VCaP (cell line): ENCODE measurements around the gene MRAS.
"Not testable (repeated sequence)": the region's sequence is repeated elsewhere in the genome, so short reads cannot be mapped to it uniquely, and the experiment has no call there.

Source experiments
- H3K27ac ChIP-seq: fragments of 450-650 bp; 2 replicates; pipeline ENCODE4 v1.5.1; 2017
- CTCF ChIP-seq: fragments of 450-650 bp; conservative IDR thresholded peaks from 2 replicates; pipeline ENCODE4 v1.5.1; 2017; ENCODE audit warnings: mild to moderate bottlenecking, moderate library complexity

Gene MRAS

GRCh38 chr3:138417559-138417982 is 69.2 kb downstream of the MRAS start:
- H3K27ac ChIP-seq: no peak overlapping the region
- TF ChIP-seq CTCF: peak; percentile 96

- H3K27ac ChIP-seq: no peak overlapping the region
Observed at GRCh38 chr3:138418601-138419206, 70.3 kb downstream of the MRAS start.

DNA sequence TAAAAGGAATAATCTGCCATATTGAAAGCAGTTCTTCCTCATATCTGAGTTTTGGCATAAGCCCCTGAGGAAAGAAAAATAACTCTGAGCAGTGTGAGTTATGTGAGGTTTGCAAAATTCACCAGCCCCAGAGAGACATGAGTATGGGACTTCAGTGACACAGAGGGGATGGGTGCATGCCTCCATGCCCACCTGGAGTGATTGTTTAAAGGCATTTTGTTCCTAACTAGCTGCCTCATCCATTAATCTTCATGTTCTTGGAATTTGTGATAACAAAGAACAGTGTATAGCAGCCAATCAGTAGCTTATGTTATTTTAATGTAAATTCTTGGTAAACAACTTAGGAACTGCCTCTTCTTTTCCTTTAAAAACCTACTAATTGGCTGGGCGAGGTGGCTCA is 74.9 kb downstream of the MRAS start:
- no peak overlapping the region for H3K27ac ChIP-seq
- no peak for TF ChIP-seq CTCF

More at GRCh38 chr3:138418601-138419206, 70.3 kb downstream of the MRAS start:
- TF ChIP-seq CTCF: no peak

DNA sequence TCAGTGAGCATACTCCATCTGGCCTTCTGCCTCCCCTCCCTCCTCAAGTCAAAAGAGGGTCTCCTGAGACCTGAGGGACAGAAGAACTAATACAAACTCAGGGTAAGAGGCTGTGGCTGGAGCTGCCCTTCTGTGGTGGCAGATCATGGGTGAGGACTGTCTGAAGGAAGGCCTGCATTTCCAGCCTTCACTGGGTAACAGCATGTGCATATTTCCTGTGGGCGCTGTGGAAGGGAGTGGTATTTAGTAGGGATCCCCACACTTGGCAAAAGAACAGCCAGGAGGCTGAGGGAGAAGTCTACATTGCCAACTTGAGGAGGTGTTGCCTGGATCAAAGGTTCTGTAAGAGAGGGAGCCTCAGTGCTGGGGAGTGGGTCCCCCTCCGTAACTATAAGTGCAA is 75.9 kb downstream of the MRAS start:
- no peak for TF ChIP-seq CTCF
- H3K27ac ChIP-seq: no peak overlapping the region

- peak; percentile 24; the same call in 1 of the 2 replicates for TF ChIP-seq CTCF
- H3K27ac ChIP-seq: no peak overlapping the region
Observed at GRCh38 chr3:138426211-138426610, 77.8 kb downstream of the MRAS start.

GRCh38 chr3:138426754-138427153 is 78.4 kb downstream of the MRAS start:
- H3K27ac ChIP-seq: not testable (repeated sequence)

DNA sequence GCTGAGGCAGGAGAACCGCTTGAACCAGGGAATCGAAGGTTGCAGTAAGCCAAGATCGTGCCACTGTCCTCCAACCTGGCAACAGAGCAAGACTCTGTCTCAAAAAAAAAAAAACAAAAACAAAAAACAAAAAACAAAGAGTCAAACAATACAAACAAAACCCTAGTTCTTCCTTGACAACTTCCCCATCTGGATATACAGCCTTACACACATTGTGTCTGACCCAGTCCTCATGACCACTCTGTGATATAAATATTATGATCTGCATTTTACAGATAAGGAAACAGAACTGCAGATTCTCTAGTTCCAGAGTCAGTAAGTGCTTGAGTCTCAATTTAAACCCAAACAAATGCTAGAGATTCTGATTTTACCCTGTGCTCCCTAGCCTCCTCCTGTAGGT is 81.3 kb downstream of the MRAS start:
- no peak overlapping the region for H3K27ac ChIP-seq
- TF ChIP-seq CTCF: no peak

GRCh38 chr3:138432576-138433240 is 84.3 kb downstream of the MRAS start:
- no peak for TF ChIP-seq CTCF

More at GRCh38 chr3:138432576-138433240, 84.3 kb downstream of the MRAS start:
- H3K27ac ChIP-seq: no peak overlapping the region
